ENCODE measurements around the gene GLB1L2.

The GLB1L2 gene

GRCh38 chr11:134363592-134363991 lies 31.8 kb downstream of the GLB1L2 start:
- DNase-seq (ENCODE audit: insufficient read length, low spot score) (no peak), FAIRE-seq (no peak)

DNA sequence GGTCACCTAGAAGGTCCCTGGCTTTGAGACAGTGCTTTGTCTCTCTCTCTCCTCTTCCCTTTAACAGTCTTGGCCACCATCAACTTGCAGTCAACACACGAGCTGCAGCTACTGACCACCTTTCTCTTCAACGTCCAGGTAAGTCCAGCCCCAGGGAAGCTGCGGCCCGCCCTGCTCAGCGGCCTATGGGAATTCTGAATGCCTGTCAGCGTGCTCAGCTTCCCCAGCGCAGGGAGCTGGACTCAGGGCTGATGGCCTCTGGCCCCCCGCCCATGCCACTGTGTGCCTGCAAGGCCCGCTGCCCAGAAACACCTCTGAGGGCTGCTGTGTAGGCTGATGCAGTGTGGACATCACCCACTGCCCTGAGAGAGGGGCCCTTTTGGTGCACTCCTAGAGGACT lies 32.5 kb downstream of the GLB1L2 start:
- no peak for FAIRE-seq
- no peak for DNase-seq (ENCODE audit: insufficient read length, low spot score)

GRCh38 chr11:134365011-134365925 lies 33.5 kb downstream of the GLB1L2 start:
- FAIRE-seq (no peak), DNase-seq (ENCODE audit: insufficient read length, low spot score) (no peak)

DNA sequence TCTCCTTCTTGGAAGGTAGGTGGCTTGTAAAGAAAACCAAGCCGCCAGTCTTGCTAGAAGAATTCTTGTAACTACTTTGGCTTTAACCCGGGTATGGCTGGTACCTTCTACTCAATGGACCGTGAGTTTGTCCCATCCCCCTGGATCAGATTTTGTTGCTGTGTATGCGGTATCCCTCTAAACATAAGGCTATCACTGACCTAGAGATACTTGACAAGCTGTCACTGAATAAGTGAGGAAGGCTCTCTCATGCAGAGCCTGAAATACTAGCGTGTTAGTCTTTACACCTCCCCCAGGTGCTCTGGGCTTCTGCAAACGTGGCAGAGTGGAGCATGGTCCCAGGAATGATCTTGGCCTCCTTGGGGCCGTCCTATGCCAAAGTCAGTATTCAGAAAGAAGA lies 34.5 kb downstream of the GLB1L2 start:
- DNase-seq (ENCODE audit: insufficient read length, low spot score) (no peak), FAIRE-seq (no peak)

- FAIRE-seq (no peak), DNase-seq (ENCODE audit: insufficient read length, low spot score) (no peak)
Observed at GRCh38 chr11:134367781-134368180, 36.0 kb downstream of the GLB1L2 start.

GRCh38 chr11:134369656-134370525 lies 38.1 kb downstream of the GLB1L2 start:
- DNase-seq (ENCODE audit: insufficient read length, low spot score) (no peak), FAIRE-seq (no peak)

DNA sequence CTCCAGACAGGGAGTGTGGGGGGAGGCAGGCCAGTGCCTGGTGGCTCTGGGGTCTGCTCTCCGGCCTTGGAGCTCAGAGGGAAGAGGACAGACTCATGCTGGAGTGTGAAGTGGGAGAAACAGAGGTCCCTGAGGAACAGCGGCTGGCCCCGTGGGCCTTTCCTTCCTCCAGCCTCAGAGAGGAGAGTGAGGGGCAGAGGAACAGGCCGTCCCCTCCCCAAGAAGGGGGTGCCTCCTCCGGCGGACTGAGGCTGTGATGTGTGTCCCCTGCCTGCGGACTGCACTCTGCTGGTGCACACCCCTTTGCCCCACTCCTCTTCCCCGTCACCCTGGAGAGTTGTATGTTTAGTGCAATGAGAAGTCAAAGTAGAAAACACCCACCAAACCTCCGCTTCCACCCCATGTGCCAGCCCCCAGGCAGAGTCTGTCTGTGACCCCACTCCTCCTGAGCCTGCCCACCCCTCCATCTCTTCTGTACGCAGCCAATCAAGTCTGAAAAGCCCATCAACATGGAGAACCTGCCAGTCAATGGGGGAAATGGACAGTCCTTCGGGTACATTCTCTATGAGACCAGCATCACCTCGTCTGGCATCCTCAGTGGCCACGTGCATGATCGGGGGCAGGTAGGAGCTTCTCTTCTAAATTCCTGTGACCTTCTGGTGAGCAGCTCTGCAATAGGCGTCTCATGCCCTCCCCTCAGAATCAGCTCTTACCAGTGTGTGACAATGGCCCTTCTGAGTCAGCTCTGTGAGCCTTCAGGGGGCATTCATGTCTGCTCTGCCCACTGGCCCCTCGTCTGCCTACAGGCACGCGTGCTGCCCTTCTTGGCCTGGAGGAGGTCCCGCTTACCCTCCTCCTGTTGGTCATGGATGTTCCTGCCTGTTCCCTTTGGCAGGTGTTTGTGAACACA lies 39.0 kb downstream of the GLB1L2 start:
- no peak for DNase-seq (ENCODE audit: insufficient read length, low spot score)
- no peak for FAIRE-seq

- FAIRE-seq (no peak), DNase-seq (ENCODE audit: insufficient read length, low spot score) (no peak)
Observed at GRCh38 chr11:134371436-134372185, 39.8 kb downstream of the GLB1L2 start.

DNA sequence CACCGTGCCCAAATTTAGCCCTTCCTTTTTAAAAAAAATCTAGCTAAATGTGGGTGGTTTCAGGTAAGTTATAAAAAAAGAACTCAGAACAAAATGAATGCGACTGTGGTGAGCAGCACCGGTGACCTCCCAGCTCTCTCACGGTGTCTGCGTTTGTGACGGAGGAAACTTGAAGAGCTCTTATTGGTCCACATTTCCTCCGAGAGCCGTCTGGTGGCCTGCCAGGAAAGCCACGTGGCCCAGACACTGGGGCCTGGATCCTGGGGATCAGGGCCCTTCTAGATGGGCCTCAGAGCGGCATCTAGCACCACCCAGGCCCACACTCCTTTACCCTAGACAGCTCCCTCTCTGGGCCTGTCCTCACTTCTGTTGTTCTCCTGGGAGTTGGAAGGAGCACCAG lies 40.7 kb downstream of the GLB1L2 start:
- DNase-seq (ENCODE audit: insufficient read length, low spot score), result no peak

DNA sequence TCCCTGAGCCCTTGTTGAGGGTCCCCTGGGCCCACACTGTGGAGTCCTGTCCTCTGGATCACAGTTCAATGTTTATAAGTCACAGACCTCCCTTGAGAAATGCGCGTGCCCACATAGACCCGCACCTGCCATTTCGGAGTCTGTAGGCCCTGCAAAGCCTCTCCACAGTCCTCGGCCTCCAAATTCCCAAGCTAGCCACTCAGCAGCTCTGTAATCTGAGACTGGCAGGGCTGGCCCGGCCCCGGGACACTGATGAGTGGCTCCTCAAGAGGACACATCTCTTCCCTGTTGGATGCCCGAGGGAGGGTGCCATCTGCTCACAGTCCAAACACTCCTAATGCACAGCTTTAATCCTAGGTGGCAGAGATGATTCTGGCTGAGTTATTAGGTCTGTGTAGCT lies 41.2 kb downstream of the GLB1L2 start:
- FAIRE-seq (no peak), DNase-seq (ENCODE audit: insufficient read length, low spot score) (no peak)

More for the DNA sequence above, 40.7 kb downstream of the GLB1L2 start:
- FAIRE-seq, result no peak

DNA sequence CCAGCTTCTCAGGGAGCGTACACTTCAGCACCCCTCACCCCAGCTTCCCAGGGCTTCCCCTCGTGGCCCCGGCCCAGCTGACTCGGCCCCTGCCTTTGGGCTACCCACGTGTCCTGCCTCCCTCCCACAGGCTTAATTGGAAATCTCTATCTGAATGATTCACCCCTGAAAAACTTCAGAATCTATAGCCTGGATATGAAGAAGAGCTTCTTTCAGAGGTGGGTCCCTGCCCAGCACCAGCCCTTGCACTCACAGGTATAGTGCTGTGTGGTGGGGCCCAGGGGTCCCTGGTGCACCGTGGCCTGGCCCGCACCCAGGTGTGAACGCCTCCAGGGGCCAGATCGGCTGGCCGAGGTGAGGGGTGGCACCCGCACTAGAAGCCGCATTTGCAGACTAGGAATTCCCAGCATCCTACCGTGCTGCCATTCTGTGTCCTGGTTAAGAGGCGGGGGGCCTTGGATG lies 41.8 kb downstream of the GLB1L2 start:
- FAIRE-seq, result no peak

DNA sequence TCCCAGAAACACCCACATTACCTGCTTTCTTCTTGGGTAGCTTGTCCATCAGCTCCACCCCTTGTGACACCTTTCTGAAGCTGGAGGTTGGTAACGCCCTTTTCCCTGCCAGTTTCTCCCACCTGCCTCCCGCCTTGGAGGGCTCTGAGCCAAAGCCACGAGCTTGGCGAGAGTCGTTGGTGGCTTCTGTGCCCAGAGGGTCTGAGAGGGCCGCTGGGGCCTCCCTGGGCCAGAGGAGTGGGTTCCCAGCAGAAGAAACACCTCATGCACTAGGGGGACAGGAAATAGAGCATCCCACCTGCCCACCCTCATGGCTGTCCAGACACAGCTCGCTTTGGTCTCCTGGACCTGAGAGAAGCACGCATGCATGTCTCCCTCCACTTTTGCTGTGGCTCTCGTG lies 42.4 kb downstream of the GLB1L2 start:
- FAIRE-seq, result no peak
- no peak for DNase-seq (ENCODE audit: insufficient read length, low spot score)

More for the DNA sequence above, 41.8 kb downstream of the GLB1L2 start:
- DNase-seq (ENCODE audit: insufficient read length, low spot score), result no peak

DNA sequence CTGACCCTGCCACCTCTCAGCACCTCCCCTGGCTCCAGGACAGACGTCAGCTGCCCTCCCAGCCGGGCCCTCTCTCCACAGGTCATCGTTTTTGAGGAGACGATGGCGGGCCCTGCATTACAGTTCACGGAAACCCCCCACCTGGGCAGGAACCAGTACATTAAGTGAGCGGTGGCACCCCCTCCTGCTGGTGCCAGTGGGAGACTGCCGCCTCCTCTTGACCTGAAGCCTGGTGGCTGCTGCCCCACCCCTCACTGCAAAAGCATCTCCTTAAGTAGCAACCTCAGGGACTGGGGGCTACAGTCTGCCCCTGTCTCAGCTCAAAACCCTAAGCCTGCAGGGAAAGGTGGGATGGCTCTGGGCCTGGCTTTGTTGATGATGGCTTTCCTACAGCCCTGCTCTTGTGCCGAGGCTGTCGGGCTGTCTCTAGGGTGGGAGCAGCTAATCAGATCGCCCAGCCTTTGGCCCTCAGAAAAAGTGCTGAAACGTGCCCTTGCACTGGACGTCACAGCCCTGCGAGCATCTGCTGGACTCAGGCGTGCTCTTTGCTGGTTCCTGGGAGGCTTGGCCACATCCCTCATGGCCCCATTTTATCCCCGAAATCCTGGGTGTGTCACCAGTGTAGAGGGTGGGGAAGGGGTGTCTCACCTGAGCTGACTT lies 43.2 kb downstream of the GLB1L2 start:
- DNase-seq (ENCODE audit: insufficient read length, low spot score), result no peak
- FAIRE-seq, result no peak

GRCh38 chr11:134376150-134376921 lies 44.5 kb downstream of the GLB1L2 start:
- FAIRE-seq, result no peak

DNA sequence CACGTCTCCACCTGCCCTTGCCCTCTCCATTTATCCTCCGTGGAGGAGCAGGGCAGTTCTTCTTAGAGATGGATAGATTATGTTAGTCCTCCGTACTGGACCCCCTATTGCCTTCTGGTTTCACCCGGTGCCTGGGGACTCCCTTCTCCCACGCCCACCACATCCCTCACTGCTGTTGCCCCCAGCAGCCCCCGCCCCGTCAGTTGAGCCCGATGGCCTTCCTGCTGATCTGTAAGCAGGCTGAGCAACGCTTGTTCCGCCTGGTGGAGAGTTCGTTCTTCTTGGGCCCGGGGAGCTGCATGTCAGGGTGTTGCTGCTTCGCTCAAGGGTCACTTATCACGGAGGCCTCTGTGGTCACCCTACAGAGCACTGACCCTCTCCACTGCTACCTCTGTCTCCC lies 46.1 kb downstream of the GLB1L2 start:
- no peak for FAIRE-seq
- no peak for DNase-seq (ENCODE audit: insufficient read length, low spot score)

More at GRCh38 chr11:134376150-134376921, 44.5 kb downstream of the GLB1L2 start:
- no peak for DNase-seq (ENCODE audit: insufficient read length, low spot score)

DNA sequence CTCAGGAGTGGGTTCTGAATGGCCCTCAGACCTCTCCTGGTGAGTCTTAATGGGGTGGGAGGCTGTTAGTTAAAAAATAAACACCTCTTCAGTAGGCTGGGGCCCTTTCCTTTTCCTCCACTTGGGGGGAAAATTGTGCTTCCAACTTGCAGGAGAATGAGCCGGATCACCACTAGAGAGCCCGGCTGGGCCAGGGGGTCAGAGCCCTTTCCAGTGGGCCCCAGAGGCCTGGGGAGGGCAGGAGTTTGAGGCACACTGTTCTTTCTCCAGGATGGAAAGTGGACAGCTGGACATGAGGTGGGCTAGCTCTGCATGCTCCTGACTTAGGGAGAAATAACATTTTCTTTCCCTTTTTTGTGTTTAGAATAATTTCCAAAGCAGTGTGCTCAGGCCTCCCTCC lies 47.5 kb downstream of the GLB1L2 start:
- DNase-seq (ENCODE audit: insufficient read length, low spot score) (no peak), FAIRE-seq (no peak)

DNA sequence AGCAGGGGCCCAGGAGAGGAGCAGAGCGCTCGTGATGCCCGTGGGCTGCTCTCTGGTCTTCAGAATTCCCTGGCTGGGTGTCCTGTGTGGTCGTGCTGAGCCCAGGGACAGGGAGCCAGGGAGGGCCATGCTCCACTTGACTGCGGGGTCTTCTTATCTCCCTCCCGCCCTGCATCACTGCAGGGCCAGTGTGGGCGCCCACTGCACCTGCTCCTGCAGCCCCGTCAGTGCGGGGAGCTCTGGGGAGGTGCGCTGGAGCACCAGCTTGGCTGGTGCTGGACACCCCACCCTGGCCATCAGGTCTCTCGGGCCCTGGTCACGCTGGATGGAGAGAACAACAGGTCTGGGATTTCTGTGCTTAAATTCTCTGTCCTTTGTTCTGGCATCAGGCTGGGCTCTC lies 48.4 kb downstream of the GLB1L2 start:
- FAIRE-seq, result no peak

DNA sequence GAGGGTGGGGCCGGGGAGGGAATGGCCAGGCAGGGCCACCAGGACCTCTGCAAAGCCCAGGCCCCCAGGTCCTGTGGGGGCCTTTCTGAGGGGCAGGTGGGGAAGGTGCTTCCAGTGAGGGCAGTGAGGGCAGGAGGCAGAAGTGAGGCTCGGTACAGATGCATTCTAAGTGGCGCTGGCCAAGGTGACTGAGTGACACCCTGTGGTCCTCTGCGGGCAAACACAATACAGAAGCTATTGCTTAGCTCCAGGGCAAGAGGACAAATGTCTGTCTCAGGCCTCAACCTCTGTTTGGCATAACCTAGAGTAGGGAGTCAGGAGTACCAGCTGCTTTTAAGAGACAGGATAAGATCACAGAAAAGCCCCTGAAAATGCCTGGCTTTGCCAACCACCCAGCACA lies 49.0 kb downstream of the GLB1L2 start:
- DNase-seq (ENCODE audit: insufficient read length, low spot score) (no peak), FAIRE-seq (no peak)

More for the DNA sequence above, 48.4 kb downstream of the GLB1L2 start:
- no peak for DNase-seq (ENCODE audit: insufficient read length, low spot score)
